H1 (cell line): ENCODE results near the gene PCNP. TPM values are rescaled to one million over a fixed set of nuclear protein-coding genes. Genes with fewer than 3 reads are reported as not detected.
"Not testable (repeated sequence)": the region's sequence is repeated elsewhere in the genome, so short reads cannot be mapped to it uniquely, and the experiment has no call there.

ENCODE experiments used
- CTCF ChIA-PET: fragments of 300-600 bp; sonication (Branson Sonifier 250); formaldehyde crosslinking; loops from one replicate; lab custom pipeline; 2021; ENCODE audit not compliant: partially characterized antibody; lab: Charles Lee
- POLR2A ChIA-PET: fragments of 300-600 bp; sonication (Branson Sonifier 250); formaldehyde crosslinking; loops from one replicate; lab custom pipeline; 2021; ENCODE audit warnings: inconsistent platforms; ENCODE audit not compliant: partially characterized antibody; lab: Charles Lee
- DNase-seq, 2 experiments: peaks; one replicate each; pipeline versions ENCODE4 v3.0.0 to v3.0.0-alpha.2; 2010 to 2022; ENCODE audit warnings: low spot score in 2 of 2, low read depth in 1 of 2, mixed read lengths in 1 of 2
- FAIRE-seq: peaks from 2 replicates; lab custom pipeline; 2011; peaks lifted over from hg19 to GRCh38; lab: Jason Lieb, UNC
- H2AFZ ChIP-seq: 2 replicates; pipeline ENCODE4 v1.8.1; 2012; ENCODE audit warnings: low read length, inconsistent platforms
- H2AK5ac ChIP-seq: 2 replicates; pipeline ENCODE4 v1.6.1; 2013; ENCODE audit warnings: low read depth, low read length
- H2BK120ac ChIP-seq: replicated peaks from 2 replicates; pipeline ENCODE3; 2013; ENCODE audit warnings: low read depth, low read length, inconsistent platforms
- H2BK12ac ChIP-seq: 2 replicates; pipeline ENCODE4 v1.6.1; 2013; ENCODE audit warnings: low read depth, low read length
- H2BK15ac ChIP-seq: 2 replicates; pipeline ENCODE4 v1.6.1; 2013; ENCODE audit warnings: low read length
- H2BK20ac ChIP-seq: 2 replicates; pipeline ENCODE4 v1.6.1; 2013; ENCODE audit warnings: low read length
- H2BK5ac ChIP-seq: 2 replicates; pipeline ENCODE4 v1.6.1; 2013; ENCODE audit warnings: low read depth, low read length
- H3K14ac ChIP-seq: 2 replicates; pipeline ENCODE4 v1.6.1; 2013; ENCODE audit warnings: inconsistent platforms; ENCODE audit not compliant: insufficient read length
- H3K18ac ChIP-seq: 2 replicates; pipeline ENCODE4 v1.6.1; 2013; ENCODE audit warnings: low read length; ENCODE audit errors: extremely low read depth
- H3K23ac ChIP-seq: 2 replicates; pipeline ENCODE4 v1.6.1; 2013; ENCODE audit warnings: inconsistent platforms; ENCODE audit not compliant: insufficient read length
- H3K23me2 ChIP-seq: 2 replicates; pipeline ENCODE4 v1.6.1; 2013; ENCODE audit warnings: low read depth, low read length
- H3K27ac ChIP-seq: 2 replicates; pipeline ENCODE4 v1.6.1; 2011; ENCODE audit warnings: low read depth, low read length, inconsistent platforms
- H3K27me3 ChIP-seq, 4 experiments: replicated peaks in 1 of 4; 1 replicate in 1 of 4; 2 replicates in 3 of 4; pipeline versions ENCODE4 v1.6.1 to v1.8.1; 2011 to 2013; ENCODE audit warnings: low read length in 3 of 4, mild to moderate bottlenecking in 3 of 4, inconsistent platforms in 2 of 4, mixed read lengths in 2 of 4, moderate library complexity in 1 of 4; ENCODE audit not compliant: control insufficient read depth in 3 of 4, insufficient read depth in 3 of 4; ENCODE audit errors: extremely low read depth in 1 of 4
- H3K36me3 ChIP-seq, 4 experiments: 2 replicates each; pipeline versions ENCODE4 v1.6.1 to v1.8.1; 2011 to 2013; ENCODE audit warnings: mild to moderate bottlenecking in 4 of 4, low read length in 3 of 4, moderate library complexity in 2 of 4, control low read depth in 1 of 4, inconsistent platforms in 1 of 4; ENCODE audit not compliant: insufficient read depth in 4 of 4, control insufficient read depth in 2 of 4
- H3K4ac ChIP-seq: replicated peaks from 2 replicates; pipeline ENCODE3; 2013; ENCODE audit warnings: low read length, low read depth, mixed read lengths, inconsistent platforms; ENCODE audit not compliant: insufficient read length
- H3K4me1 ChIP-seq, 4 experiments: replicated peaks in 1 of 4; 1 replicate in 1 of 4; 2 replicates in 3 of 4; pipeline versions ENCODE4 v1.6.1 to v1.8.1; 2011 to 2013; ENCODE audit warnings: low read length in 3 of 4, inconsistent platforms in 2 of 4, mixed read lengths in 1 of 4; ENCODE audit not compliant: insufficient read depth in 4 of 4, control insufficient read depth in 3 of 4
- H3K4me2 ChIP-seq, 2 experiments: 2 replicates each; pipeline versions ENCODE4 v1.6.1 to v1.8.1; 2011 to 2013; ENCODE audit warnings: low read depth in 2 of 2, low read length in 2 of 2, control low read depth in 1 of 2, inconsistent platforms in 1 of 2, mild to moderate bottlenecking in 1 of 2; ENCODE audit not compliant: insufficient read depth in 1 of 2
- H3K4me3 ChIP-seq, 4 experiments: fragments of 200-600, 300-600 bp in 1 of 4; sonication (generic), shearing (Covaris generic), sonication (Bioruptor Twin) in 1 of 4; 2 replicates each; pipeline versions ENCODE4 v1.5.1 to v1.8.1; 2011 to 2016; ENCODE audit warnings: low read length in 4 of 4, low read depth in 3 of 4, control low read depth in 2 of 4, inconsistent platforms in 2 of 4, mild to moderate bottlenecking in 2 of 4, mixed read lengths in 1 of 4, moderate library complexity in 1 of 4; ENCODE audit not compliant: insufficient read depth in 2 of 4; ENCODE audit errors: extremely low read depth in 1 of 4
- H3K56ac ChIP-seq: replicated peaks from 2 replicates; pipeline ENCODE3; 2013; ENCODE audit warnings: low read depth, mild to moderate bottlenecking, mixed read lengths, low read length, inconsistent platforms; ENCODE audit not compliant: insufficient read length
- H3K79me1 ChIP-seq: 2 replicates; pipeline ENCODE4 v1.6.1; 2013; ENCODE audit warnings: low read depth, low read length, control low read depth
- H3K79me2 ChIP-seq, 2 experiments: 2 replicates each; pipeline versions ENCODE4 v1.6.1 to v1.8.1; 2012 to 2013; ENCODE audit warnings: low read length in 2 of 2, mild to moderate bottlenecking in 2 of 2, inconsistent platforms in 1 of 2; ENCODE audit not compliant: insufficient read depth in 2 of 2, control insufficient read depth in 1 of 2
- H3K9ac ChIP-seq, 4 experiments: replicated peaks in 1 of 4; 1 replicate in 1 of 4; 2 replicates in 3 of 4; pipeline versions ENCODE4 v1.6.1 to v1.8.1; 2011 to 2013; ENCODE audit warnings: low read depth in 3 of 4, low read length in 3 of 4, control low read depth in 2 of 4, mild to moderate bottlenecking in 2 of 4, moderate library complexity in 2 of 4, inconsistent platforms in 1 of 4; ENCODE audit errors: extremely low read depth in 1 of 4
- H3K9me3 ChIP-seq, 2 experiments: 2 replicates each; pipeline versions ENCODE4 v1.6.1 to v1.8.1; 2012 to 2013; ENCODE audit warnings: mild to moderate bottlenecking in 2 of 2, moderate library complexity in 2 of 2, control low read depth in 1 of 2, inconsistent platforms in 1 of 2, low read depth in 1 of 2, low read length in 1 of 2, mixed read lengths in 1 of 2; ENCODE audit not compliant: insufficient read depth in 2 of 2
- H4K20me1 ChIP-seq, 2 experiments: replicated peaks in 1 of 2; 2 replicates each; pipeline versions ENCODE3 to v1.8.1; 2011 to 2013; ENCODE audit warnings: inconsistent platforms in 2 of 2, low read length in 2 of 2, mild to moderate bottlenecking in 1 of 2; ENCODE audit not compliant: insufficient read depth in 2 of 2, control insufficient read depth in 1 of 2
- H4K5ac ChIP-seq: 2 replicates; pipeline ENCODE4 v1.6.1; 2013; ENCODE audit warnings: low read length, low read depth, mixed read lengths, inconsistent platforms; ENCODE audit not compliant: insufficient read length
- H4K8ac ChIP-seq: 2 replicates; pipeline ENCODE4 v1.8.0; 2013; ENCODE audit warnings: mild to moderate bottlenecking, moderate library complexity, low read length, inconsistent platforms; ENCODE audit not compliant: insufficient read depth; ENCODE audit errors: extremely low read depth
- H4K91ac ChIP-seq: replicated peaks from 2 replicates; pipeline ENCODE3; 2013; ENCODE audit warnings: low read length, mixed read lengths, inconsistent platforms; ENCODE audit not compliant: insufficient read length
- WGBS, 2 experiments: shearing (Covaris generic) in 1 of 2; methylation state at CpG; one replicate each; pipeline versions ENCODE4 v1.1.6 to v1.1.7; 2013 to 2015; ENCODE audit warnings: low lambda C conversion rate in 2 of 2, mixed read lengths in 2 of 2, inconsistent platforms in 1 of 2, low coverage in 1 of 2, missing lambda C conversion rate in 1 of 2; ENCODE audit not compliant: insufficient replicate concordance in 2 of 2, insufficient coverage in 1 of 2, insufficient read length in 1 of 2; ENCODE audit errors: extremely low coverage in 1 of 2, missing lambda C conversion rate in 1 of 2; 5-methylcytosine and 5-hydroxymethylcytosine counted together
- polyA plus RNA-seq, 7 experiments: library from polyadenylated mRNA; depleted of rRNA in 3 of 7; stranded (reverse) in 5 of 7; unstranded in 2 of 7; fragments of >200 nt in 5 of 7; fragments of 200-250 nt in 2 of 7; gene quantifications; 1 replicate in 5 of 7; 2 replicates in 1 of 7; 4 replicates in 1 of 7; pipeline versions ENCODE4 v1.2.1 to v1.2.3, GENCODE V29; 2011 to 2013; ENCODE audit warnings: missing spikeins in 2 of 7, mixed read lengths in 2 of 7
- total RNA-seq: library from RNA; stranded (reverse); fragmentation: NEBNext Ultra II Directional; extraction: Animal tissue kit (Norgen Biotek cat#: 25700); gene quantifications from 2 replicates; pipeline ENCODE4 v1.2.1, GENCODE V29; 2021

Gene PCNP
- total and polyA plus RNA-seq, 2 of the 8 experiments (the other 6 are each of a cell fraction or from before 2014, with no cell fraction given) = 29.1 to 192 TPM

DNA sequence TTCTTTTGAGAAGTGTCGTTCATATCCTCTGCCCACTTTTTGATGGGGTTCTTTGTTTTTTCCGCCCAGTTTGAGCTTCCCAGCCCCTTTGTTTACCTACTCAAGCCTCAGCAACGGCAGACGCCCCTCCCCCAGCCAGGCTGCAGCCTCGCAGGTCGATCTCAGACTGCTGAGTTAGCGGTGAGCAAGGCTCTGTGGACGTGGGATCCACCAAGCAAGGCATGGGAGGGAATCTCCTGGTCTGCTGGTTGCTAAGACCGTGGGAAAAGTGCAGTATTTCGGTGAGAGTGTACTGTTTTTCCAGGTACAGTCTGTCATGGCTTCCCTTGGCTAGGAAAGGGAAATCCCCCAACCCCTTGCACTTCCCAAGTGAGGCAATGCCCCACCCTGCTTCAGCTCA lies 31.4 kb downstream of the PCNP start:
- CTCF ChIA-PET, H4K20me1 ChIP-seq, H3K23me2 ChIP-seq, H3K27ac ChIP-seq, H2BK12ac ChIP-seq, H4K8ac ChIP-seq, H3K4me2 ChIP-seq, H4K5ac ChIP-seq, H3K79me1 ChIP-seq, H3K14ac ChIP-seq, H3K27me3 ChIP-seq, H2AK5ac ChIP-seq, H3K4ac ChIP-seq, H3K56ac ChIP-seq, POLR2A ChIA-PET, H3K4me3 ChIP-seq, H3K4me1 ChIP-seq, H3K36me3 ChIP-seq, H3K79me2 ChIP-seq, H2BK15ac ChIP-seq, FAIRE-seq, H3K18ac ChIP-seq, H3K9me3 ChIP-seq, H3K23ac ChIP-seq, H4K91ac ChIP-seq, H2BK120ac ChIP-seq: not testable (repeated sequence)
- H3K9ac ChIP-seq = peak overlapping the region in 1 of 4 experiments; percentile 37; a peak in 1 of 7 replicates
- H2BK20ac ChIP-seq = peak overlapping the region; percentile 34; the same call in 1 of the 2 replicates
- WGBS, 2 experiments = 74% methylated on average over 10 of the region's 10 CpGs; no CpG with 5 or more reads in 1 of the 2 experiments
- DNase-seq = peak in 1 of 2 experiments; percentile 41
- 0 out of 2 replicates have a peak overlapping the region, but pooled peaks have one; percentile 40 for H2BK5ac ChIP-seq
- peak overlapping the region; percentile 76 for H2AFZ ChIP-seq
